H9 (cell line): ENCODE results near the gene ITGA2. TPM values are rescaled to one million over a fixed set of nuclear protein-coding genes. Genes with fewer than 3 reads are reported as not detected.

Experiments
- DNase-seq: peaks from one replicate; pipeline ENCODE4 v3.0.0-alpha.2; 2017
- H2AFZ ChIP-seq: one replicate; pipeline ENCODE4 v1.6.1; 2013; ENCODE audit warnings: mild to moderate bottlenecking, low read length, control low read depth, moderate library complexity
- H2AK5ac ChIP-seq: 2 replicates; pipeline ENCODE4 v1.6.1; 2013; ENCODE audit warnings: low read length, control low read depth, mixed read lengths; ENCODE audit not compliant: insufficient read length
- H2BK120ac ChIP-seq: one replicate; pipeline ENCODE4 v1.6.1; 2013; ENCODE audit warnings: low read depth, mild to moderate bottlenecking, low read length, control low read depth, inconsistent platforms; ENCODE audit not compliant: poor library complexity, severe bottlenecking
- H2BK12ac ChIP-seq: 2 replicates; pipeline ENCODE4 v1.6.1; 2013; ENCODE audit warnings: low read length, control low read depth, mixed read lengths, low read depth; ENCODE audit not compliant: insufficient read length
- H2BK15ac ChIP-seq: 2 replicates; pipeline ENCODE4 v1.6.1; 2013; ENCODE audit warnings: low read depth, low read length, control low read depth
- H2BK20ac ChIP-seq: one replicate; pipeline ENCODE4 v1.6.1; 2013; ENCODE audit warnings: low read depth, mild to moderate bottlenecking, low read length, control low read depth, inconsistent platforms; ENCODE audit not compliant: poor library complexity, severe bottlenecking
- H2BK5ac ChIP-seq: 2 replicates; pipeline ENCODE4 v1.6.1; 2013; ENCODE audit warnings: low read length, control low read depth, mixed read lengths; ENCODE audit not compliant: insufficient read length
- H3K14ac ChIP-seq: 2 replicates; pipeline ENCODE4 v1.6.1; 2013; ENCODE audit warnings: low read length, control low read depth; ENCODE audit not compliant: insufficient read depth
- H3K18ac ChIP-seq: 2 replicates; pipeline ENCODE4 v1.6.1; 2013; ENCODE audit warnings: low read depth, mild to moderate bottlenecking, mixed read lengths, low read length, control low read depth; ENCODE audit not compliant: insufficient read length
- H3K23ac ChIP-seq: 2 replicates; pipeline ENCODE4 v1.6.1; 2013; ENCODE audit warnings: low read length, control low read depth, mixed read lengths, low read depth; ENCODE audit not compliant: insufficient read length
- H3K23me2 ChIP-seq: 2 replicates; pipeline ENCODE4 v1.6.1; 2013; ENCODE audit warnings: low read depth, mild to moderate bottlenecking, mixed read lengths, low read length, control low read depth; ENCODE audit not compliant: insufficient read length, poor library complexity, severe bottlenecking
- H3K27ac ChIP-seq: 2 replicates; pipeline ENCODE4 v1.5.1; 2013; ENCODE audit warnings: low read length, control low read depth, mixed read lengths, low read depth; ENCODE audit not compliant: insufficient read length
- H3K27me3 ChIP-seq: 2 replicates; pipeline ENCODE4 v1.6.1; 2013; ENCODE audit warnings: low read length, control low read depth, inconsistent platforms; ENCODE audit not compliant: insufficient read depth
- H3K4ac ChIP-seq: 2 replicates; pipeline ENCODE4 v1.6.1; 2013; ENCODE audit warnings: low read depth, mild to moderate bottlenecking, control low read depth, inconsistent platforms, low read length, moderate library complexity
- H3K4me1 ChIP-seq: 2 replicates; pipeline ENCODE4 v1.6.1; 2013; ENCODE audit warnings: low read length, control low read depth, inconsistent platforms; ENCODE audit not compliant: insufficient read depth
- H3K4me2 ChIP-seq: 2 replicates; pipeline ENCODE4 v1.6.1; 2013; ENCODE audit warnings: low read length, control low read depth, mixed read lengths; ENCODE audit not compliant: insufficient read length, insufficient read depth
- H3K56ac ChIP-seq: 2 replicates; pipeline ENCODE4 v1.6.1; 2013; ENCODE audit warnings: low read depth, mild to moderate bottlenecking, mixed read lengths, low read length, control low read depth; ENCODE audit not compliant: insufficient read length
- H3K79me1 ChIP-seq: 2 replicates; pipeline ENCODE4 v1.6.1; 2013; ENCODE audit warnings: low read depth, mild to moderate bottlenecking, moderate library complexity, low read length, control low read depth, inconsistent platforms; ENCODE audit not compliant: insufficient read depth, poor library complexity, severe bottlenecking
- H3K79me2 ChIP-seq: 2 replicates; pipeline ENCODE4 v1.6.1; 2013; ENCODE audit warnings: low read length, control low read depth, inconsistent platforms; ENCODE audit not compliant: insufficient read depth
- H3K9ac ChIP-seq: 2 replicates; pipeline ENCODE4 v1.6.1; 2013; ENCODE audit warnings: low read length, control low read depth, mixed read lengths; ENCODE audit not compliant: insufficient read length; ENCODE audit errors: extremely low read depth
- H3K9me3 ChIP-seq: one replicate; pipeline ENCODE4 v1.6.1; 2013; ENCODE audit warnings: low read depth, low read length, inconsistent platforms; ENCODE audit not compliant: control insufficient read depth
- H3T11ph ChIP-seq: one replicate; pipeline ENCODE4 v1.6.1; 2013; ENCODE audit warnings: mild to moderate bottlenecking, low read length, control low read depth, inconsistent platforms
- H4K20me1 ChIP-seq: one replicate; pipeline ENCODE4 v1.6.1; 2013; ENCODE audit not compliant: control insufficient read depth, insufficient read length, insufficient read depth
- H4K5ac ChIP-seq: 2 replicates; pipeline ENCODE4 v1.6.1; 2013; ENCODE audit warnings: low read depth, mild to moderate bottlenecking, mixed read lengths, low read length, control low read depth; ENCODE audit not compliant: insufficient read length
- H4K8ac ChIP-seq: replicated peaks from 2 replicates; pipeline ENCODE4 v1.6.1; 2013; ENCODE audit warnings: low read length, control low read depth, mixed read lengths, low read depth; ENCODE audit not compliant: insufficient read length
- H4K91ac ChIP-seq: 2 replicates; pipeline ENCODE4 v1.6.1; 2013; ENCODE audit warnings: low read depth, mild to moderate bottlenecking, moderate library complexity, mixed read lengths, low read length, control low read depth; ENCODE audit not compliant: insufficient read length
- H3K27ac Mint-ChIP-seq, 3 experiments: 2 replicates in 2 of 3; 3 replicates in 1 of 3; pipeline ENCODE4 v1.8.0; 2020 to 2021; ENCODE audit warnings: mixed read lengths in 3 of 3, mild to moderate bottlenecking in 1 of 3, moderate library complexity in 1 of 3
- H3K27me3 Mint-ChIP-seq: 2 replicates; pipeline ENCODE4 v1.8.0; 2021; ENCODE audit warnings: low read depth, mild to moderate bottlenecking, moderate library complexity, mixed read lengths
- H3K36me3 Mint-ChIP-seq, 3 experiments: 2 replicates in 2 of 3; 3 replicates in 1 of 3; pipeline ENCODE4 v1.8.0; 2020 to 2021; ENCODE audit warnings: low read depth in 3 of 3, mixed read lengths in 3 of 3; ENCODE audit not compliant: insufficient read depth in 1 of 3
- H3K4me1 Mint-ChIP-seq, 2 experiments: 2 replicates each; pipeline ENCODE4 v1.8.0; 2020; ENCODE audit warnings: mixed read lengths in 2 of 2
- H3K4me3 Mint-ChIP-seq, 2 experiments: 2 replicates in 1 of 2; 3 replicates in 1 of 2; pipeline ENCODE4 v1.8.0; 2020 to 2021; ENCODE audit warnings: mild to moderate bottlenecking in 2 of 2, mixed read lengths in 2 of 2, moderate library complexity in 1 of 2
- H3K9me3 Mint-ChIP-seq, 2 experiments: 2 replicates in 1 of 2; 3 replicates in 1 of 2; pipeline ENCODE4 v1.8.0; 2020; ENCODE audit warnings: mild to moderate bottlenecking in 2 of 2, mixed read lengths in 2 of 2, moderate library complexity in 1 of 2
- total RNA-seq: library from RNA; stranded (reverse); gene quantifications from 2 replicates; pipeline ENCODE4 v1.2.1, GENCODE V29; 2021
- TF ChIP-seq, protein P1 (sequence below): fragments of 200-600 bp; sonication (generic); conservative IDR thresholded peaks from 3 replicates; pipeline ENCODE4 v1.8.0; 2021; ENCODE audit warnings: antibody characterized with exemption, mild to moderate bottlenecking

Gene ITGA2
- total RNA-seq, 1 experiment from 2014 or later = 3.0 TPM

DNA sequence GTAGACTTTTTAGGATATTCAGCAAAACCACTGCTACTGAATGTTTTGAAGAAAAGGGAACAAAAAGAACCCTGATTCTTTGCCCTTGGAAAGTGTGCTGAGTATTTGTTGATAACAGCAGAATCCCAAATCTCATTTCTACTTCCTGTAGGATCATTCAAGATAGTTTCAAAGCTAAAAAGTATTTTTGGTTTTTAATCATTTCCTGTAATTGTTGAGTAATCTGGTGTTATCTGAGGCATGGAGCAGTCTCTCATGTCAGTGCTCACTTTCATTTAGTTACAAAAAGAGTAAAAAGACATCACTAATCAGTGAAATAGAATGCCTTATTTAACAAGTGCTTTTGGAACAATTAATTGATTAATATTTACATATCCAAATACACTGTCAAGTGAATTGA, 56.1 kb downstream of the ITGA2 start:
- Histone ChIP-seq H4K20me1 (no peaks in the 10 kb centered on the region), H2AK5ac (no peak overlapping the region), H3K9me3 (no peaks in the 10 kb centered on the region), H3K23ac (no peak overlapping the region), H3K79me2 (no peaks in the 10 kb centered on the region), H4K5ac (no peak overlapping the region), H3K4me1 (no peaks in the 10 kb centered on the region), H2BK15ac (no peak overlapping the region), H3K56ac (no peak overlapping the region), H4K8ac (no peak overlapping the region), H3K27ac (no peak overlapping the region), H3K23me2 (no peaks in the 10 kb centered on the region), H3K4ac (no peak overlapping the region), H3K4me2 (no peak overlapping the region), H3K79me1 (no peaks in the 10 kb centered on the region), H2BK120ac (no peak overlapping the region), H4K91ac (no peak overlapping the region), H2BK20ac (no peak overlapping the region), H2AFZ (no peak overlapping the region), H2BK12ac (no peak overlapping the region), H3K9ac (no peak overlapping the region), H3K18ac (no peak overlapping the region), H2BK5ac (no peak overlapping the region), H3T11ph (no peak overlapping the region), H3K14ac (no peak overlapping the region), H3K27me3 (no peaks in the 10 kb centered on the region)
- H3K4me3 Mint-ChIP-seq = no peak overlapping the region
- H3K36me3 Mint-ChIP-seq = no peaks in the 10 kb centered on the region
- TF ChIP-seq, protein P1, sequence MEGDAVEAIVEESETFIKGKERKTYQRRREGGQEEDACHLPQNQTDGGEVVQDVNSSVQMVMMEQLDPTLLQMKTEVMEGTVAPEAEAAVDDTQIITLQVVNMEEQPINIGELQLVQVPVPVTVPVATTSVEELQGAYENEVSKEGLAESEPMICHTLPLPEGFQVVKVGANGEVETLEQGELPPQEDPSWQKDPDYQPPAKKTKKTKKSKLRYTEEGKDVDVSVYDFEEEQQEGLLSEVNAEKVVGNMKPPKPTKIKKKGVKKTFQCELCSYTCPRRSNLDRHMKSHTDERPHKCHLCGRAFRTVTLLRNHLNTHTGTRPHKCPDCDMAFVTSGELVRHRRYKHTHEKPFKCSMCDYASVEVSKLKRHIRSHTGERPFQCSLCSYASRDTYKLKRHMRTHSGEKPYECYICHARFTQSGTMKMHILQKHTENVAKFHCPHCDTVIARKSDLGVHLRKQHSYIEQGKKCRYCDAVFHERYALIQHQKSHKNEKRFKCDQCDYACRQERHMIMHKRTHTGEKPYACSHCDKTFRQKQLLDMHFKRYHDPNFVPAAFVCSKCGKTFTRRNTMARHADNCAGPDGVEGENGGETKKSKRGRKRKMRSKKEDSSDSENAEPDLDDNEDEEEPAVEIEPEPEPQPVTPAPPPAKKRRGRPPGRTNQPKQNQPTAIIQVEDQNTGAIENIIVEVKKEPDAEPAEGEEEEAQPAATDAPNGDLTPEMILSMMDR = no peak
- no peaks in the 10 kb centered on the region for H3K4me1 Mint-ChIP-seq
- DNase-seq = no peak
- no peaks in the 10 kb centered on the region for H3K9me3 Mint-ChIP-seq
- no peak overlapping the region for H3K27ac Mint-ChIP-seq
- no peaks in the 10 kb centered on the region for H3K27me3 Mint-ChIP-seq
